GM12878 (cell line): ENCODE results near the gene NBR1. TPM values are rescaled to one million over a fixed set of nuclear protein-coding genes. Genes with fewer than 3 reads are reported as not detected.
"Not testable (repeated sequence)": the region's sequence is repeated elsewhere in the genome, so short reads cannot be mapped to it uniquely, and the experiment has no call there.

ENCODE experiments used
- ATAC-seq: fragments of 200-7000 bp; cut with Tn5 transposase; 3 replicates; pipeline ENCODE4 v1.9.1; 2020; ENCODE audit warnings: mild to moderate bottlenecking, moderate library complexity
- BruUV-seq: library from RNA; stranded (reverse); fragments of 400-500 nt; replicated peaks from 2 replicates; lab custom pipeline; 2021; lab: Mats Ljungman, UMichigan
- CTCF ChIA-PET: fragments of 300-600 bp; sonication (Branson Sonifier 250); formaldehyde crosslinking; extraction: SDS; loops from one replicate; lab custom pipeline; 2021; ENCODE audit warnings: inconsistent platforms; lab: Yijun Ruan, JAX
- POLR2A ChIA-PET: fragments of 350-600 bp; formaldehyde crosslinking; extraction: SDS; loops from one replicate; lab custom pipeline; 2021; ENCODE audit warnings: inconsistent platforms; lab: Charles Lee
- RAD21 ChIA-PET: fragments of 300-600 bp; sonication (Branson Sonifier 250); formaldehyde crosslinking; loops from one replicate; lab custom pipeline; 2023; ENCODE audit warnings: antibody characterized with exemption; ENCODE audit not compliant: unreplicated experiment; lab: Charles Lee
- SMC1A ChIA-PET: fragments of 300-600 bp; sonication (Branson Sonifier 250); formaldehyde crosslinking; loops from one replicate; lab custom pipeline; 2023; ENCODE audit not compliant: unreplicated experiment, uncharacterized antibody; lab: Charles Lee
- DNase-seq: peaks from one replicate; pipeline ENCODE4 v3.0.0-alpha.2; 2011; ENCODE audit warnings: low read depth, low spot score
- FAIRE-seq: peaks from 3 replicates; lab custom pipeline; 2011; peaks lifted over from hg19 to GRCh38; lab: Jason Lieb, UNC
- H2AFZ ChIP-seq: 2 replicates; pipeline ENCODE4 v1.6.0; 2011; ENCODE audit warnings: low read depth, low read length, control low read depth; ENCODE audit not compliant: control insufficient read depth
- H3K27ac ChIP-seq: 2 replicates; pipeline ENCODE4 v1.5.1; 2011; ENCODE audit warnings: control low read depth; ENCODE audit not compliant: control insufficient read depth, insufficient read depth
- H3K27me3 ChIP-seq, 2 experiments: replicated peaks in 1 of 2; 2 replicates each; pipeline versions ENCODE4 v1.6.0 to v1.6.1; 2011; ENCODE audit warnings: low read length in 1 of 2; ENCODE audit not compliant: control insufficient read depth in 2 of 2, insufficient read depth in 2 of 2
- H3K36me3 ChIP-seq, 2 experiments: 2 replicates each; pipeline ENCODE4 v1.5.1; 2011; ENCODE audit warnings: low read length in 1 of 2; ENCODE audit not compliant: control insufficient read depth in 2 of 2, insufficient read depth in 2 of 2
- H3K4me1 ChIP-seq: 2 replicates; pipeline ENCODE4 v1.6.1; 2011; ENCODE audit warnings: mild to moderate bottlenecking, low read length, moderate library complexity, mixed read lengths; ENCODE audit not compliant: control insufficient read depth, insufficient read depth
- H3K4me2 ChIP-seq: 2 replicates; pipeline ENCODE4 v1.6.0; 2011; ENCODE audit warnings: control low read depth; ENCODE audit not compliant: control insufficient read depth, insufficient read depth
- H3K4me3 ChIP-seq: fragments of 200-600 bp; sonication (generic); 2 replicates; pipeline ENCODE4 v1.5.1; 2016
- H3K79me2 ChIP-seq: 2 replicates; pipeline ENCODE4 v1.6.0; 2011; ENCODE audit warnings: low read length; ENCODE audit not compliant: control insufficient read depth, insufficient read depth
- H3K9ac ChIP-seq: 2 replicates; pipeline ENCODE4 v1.8.0; 2011; ENCODE audit warnings: low read length, control low read depth, mixed read lengths; ENCODE audit not compliant: control insufficient read depth, insufficient read depth
- H3K9me3 ChIP-seq: replicated peaks from 3 replicates; pipeline ENCODE4 v1.5.1; 2011; ENCODE audit warnings: mild to moderate bottlenecking, low read length; ENCODE audit not compliant: control insufficient read depth, insufficient read depth
- H4K20me1 ChIP-seq: 2 replicates; pipeline ENCODE4 v1.6.0; 2011; ENCODE audit not compliant: control insufficient read depth, insufficient read depth
- EZH2 ChIP-seq: IDR thresholded peaks from 2 replicates; pipeline ENCODE4 v1.6.1; 2012; ENCODE audit warnings: low read depth, mild to moderate bottlenecking, control low read depth, inconsistent platforms, low read length, borderline replicate concordance; ENCODE audit not compliant: control insufficient read depth
- NR2C1 ChIP-seq: fragments of 450-650 bp; IDR thresholded peaks from 2 replicates; pipeline ENCODE4 v1.6.1; 2017; ENCODE audit warnings: antibody characterized with exemption, mild to moderate bottlenecking, moderate library complexity
- WGBS: methylation state at CpG from one replicate; pipeline ENCODE4 v1.1.6; 2016; ENCODE audit warnings: low lambda C conversion rate; ENCODE audit not compliant: insufficient replicate concordance, insufficient coverage; ENCODE audit errors: missing lambda C conversion rate; 5-methylcytosine and 5-hydroxymethylcytosine counted together
- in situ Hi-C: fragments of 300-500 bp; cut with MboI; formaldehyde crosslinking; loops from 9 replicates; pipeline ENCODE4 v1.14.3; 2018; ENCODE audit warnings: mixed read lengths
- intact Hi-C: fragments of 100-400 bp; cut with micrococcal nuclease; formaldehyde crosslinking; loops from one replicate; pipeline ENCODE4 v1.14.2; 2022; ENCODE audit not compliant: unreplicated experiment
- polyA plus RNA-seq, 11 experiments: library from polyadenylated mRNA; depleted of rRNA in 4 of 11; unstranded in 6 of 11; stranded (reverse) in 5 of 11; fragments of >200 nt; fragmentation: Nextera tagmentation in 4 of 11; fragmentation: Illumina TruSeq in 1 of 11; extraction: Ambion mirVana in 4 of 11; extraction: Trizol in 1 of 11; gene quantifications; 1 replicate in 1 of 11; 2 replicates in 10 of 11; pipeline versions ENCODE4 v1.2.1 to v1.2.3, GENCODE V29; 2011 to 2016; ENCODE audit warnings: inconsistent platforms in 2 of 11, missing spikeins in 2 of 11, low read depth in 1 of 11
- total RNA-seq, 4 experiments: library from RNA; depleted of rRNA in 3 of 4; stranded (reverse); fragments of >200 nt in 3 of 4; fragmentation: Illumina TruSeq in 1 of 4; extraction: Trizol in 1 of 4; gene quantifications; 2 replicates each; pipeline versions ENCODE4 v1.2.1 to v1.2.3, GENCODE V29; 2013 to 2021

The NBR1 gene
- total and polyA plus RNA-seq, 10 of the 15 experiments (the other 5 are each of a cell fraction or from before 2014, with no cell fraction given), result 3.5 to 55.2 (median 28.2) TPM

DNA sequence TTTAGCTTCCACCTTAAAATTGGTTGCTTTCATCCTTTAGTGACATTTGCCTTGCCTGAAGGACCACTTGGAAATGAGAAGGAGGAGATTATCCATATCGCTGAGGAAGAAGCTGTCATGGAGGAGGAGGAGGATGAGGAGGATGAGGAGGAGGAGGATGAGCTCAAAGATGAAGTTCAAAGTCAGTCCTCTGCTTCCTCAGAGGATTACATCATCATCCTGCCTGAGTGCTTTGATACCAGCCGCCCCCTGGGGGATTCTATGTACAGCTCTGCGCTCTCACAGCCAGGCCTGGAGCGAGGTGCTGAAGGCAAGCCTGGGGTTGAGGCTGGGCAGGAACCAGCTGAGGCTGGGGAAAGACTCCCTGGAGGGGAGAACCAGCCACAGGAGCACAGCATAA lies 29.1 kb downstream of the NBR1 start:
- H3K27ac ChIP-seq, result no peak overlapping the region
- ChIA-PET CTCF (interaction anchor here (0.7 to 1.8 kb wide), 3 partner anchors 10 to 1193 kb away, joined by 3 to 5 read pairs (median 5); no protein-coding TSS in a partner anchor), SMC1A (interaction anchor here (1.1 to 4.1 kb wide), 3 partner anchors 12 to 93 kb away, joined by 3 to 20 read pairs (median 4); partner anchors contain the start of gene TMEM106A), POLR2A (interaction anchor here (0.8 to 1.3 kb wide), 2 partner anchors 11 to 24 kb away, joined by 3 read pairs; no protein-coding TSS in a partner anchor), RAD21 (no interaction called here)
- no peak for DNase-seq
- in situ Hi-C loops, result loop anchor here (10.0 to 25.0 kb wide), 8 partner anchors 45 to 1662 kb away; partner anchors contain the start of genes DNAJC7, EIF1, HDAC5 and MEOX1
- H3K27me3 ChIP-seq, result no peaks in the 10 kb centered on the region
- H3K9ac ChIP-seq, result no peak overlapping the region
- H3K9me3 ChIP-seq, result no peaks in the 10 kb centered on the region
- no peak for FAIRE-seq
- H3K4me3 ChIP-seq, result no peak overlapping the region
- H3K4me1 ChIP-seq, result no peaks in the 10 kb centered on the region
- H3K79me2 ChIP-seq, result no peaks in the 10 kb centered on the region
- no peak overlapping the region for H3K4me2 ChIP-seq
- no peak for ATAC-seq
- peaks cover 5 to 19% of the 10 kb centered on the region in 2 experiments for H3K36me3 ChIP-seq
- intact Hi-C loops, result no loop called here
- no peak for TF ChIP-seq EZH2
- TF ChIP-seq NR2C1, result no peak
- 68% methylated on average over 4 of the region's 4 CpGs for WGBS
- no peaks in the 10 kb centered on the region for H4K20me1 ChIP-seq
- no TSS peak for BruUV-seq
- H2AFZ ChIP-seq, result no peak overlapping the region

DNA sequence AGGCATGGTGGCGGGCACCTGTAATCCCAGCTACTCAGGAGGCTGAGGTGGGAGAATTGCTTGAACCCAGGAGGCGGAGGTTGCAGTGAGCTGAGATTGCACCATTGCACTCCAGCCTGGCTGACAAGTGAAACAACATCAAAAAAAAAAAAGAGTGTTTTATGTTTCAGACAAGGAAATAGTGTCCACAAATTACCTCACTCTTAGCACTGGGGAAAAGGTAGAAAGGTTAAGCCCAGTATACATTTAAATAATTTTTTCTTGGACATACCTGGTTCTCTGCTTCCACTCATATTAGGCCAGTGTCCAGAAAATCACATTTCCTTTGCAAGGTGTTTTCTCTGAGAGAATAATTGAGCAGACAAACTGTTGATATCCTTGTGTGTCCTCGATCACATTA lies 32.0 kb downstream of the NBR1 start:
- CTCF ChIA-PET, BruUV-seq, RAD21 ChIA-PET, H3K4me2 ChIP-seq, H3K4me3 ChIP-seq, intact Hi-C loops, H3K27ac ChIP-seq, H3K9me3 ChIP-seq, FAIRE-seq, H3K4me1 ChIP-seq, H3K27me3 ChIP-seq, H4K20me1 ChIP-seq, H3K9ac ChIP-seq, H2AFZ ChIP-seq, DNase-seq, ATAC-seq, H3K79me2 ChIP-seq: not testable (repeated sequence)
- WGBS, result 98% methylated on average over 3 of the region's 3 CpGs
- H3K36me3 ChIP-seq, result peaks cover 3 to 11% of the 10 kb centered on the region in 2 experiments
- POLR2A ChIA-PET, result interaction anchor here (0.7 kb wide), 1 partner anchor 150 kb away, joined by 5 read pairs; no protein-coding TSS in a partner anchor
- SMC1A ChIA-PET, result interaction anchor here (4.1 kb wide), 1 partner anchor 9 kb away, joined by 20 read pairs; the partner anchor contains the start of gene TMEM106A
- in situ Hi-C loops, result loop anchor here (10.0 to 25.0 kb wide), 8 partner anchors 48 to 1659 kb away; partner anchors contain the start of genes DNAJC7, EIF1, HDAC5 and MEOX1
